Measurements from ENCODE around the gene DCAF11. TPM values are rescaled to one million over a fixed set of nuclear protein-coding genes. Genes with fewer than 3 reads are reported as not detected.

DCAF11 gene
- total and polyA plus RNA-seq, 4 donors, result 26.4 to 153 (median 64.2) TPM

GRCh38 chr14:24093207-24093900 is 21.2 kb upstream of the DCAF11 start:
- ATAC-seq (ENCODE audit: insufficient read depth, low FRiP score) (no peak), DNase-seq (no peak)
- H3K4me3 ChIP-seq, result no peak overlapping the region
- peak overlapping the region in 1 of 2 donors; percentile 42 for H3K9ac ChIP-seq (ENCODE audit: insufficient read depth in 1 of 2, low read length in 2 of 2)
- H3K4me1 ChIP-seq (ENCODE audit: control insufficient read depth in 5 of 5, insufficient read depth in 5 of 5, low read length in 5 of 5), result peaks cover 0 to 17% (median 6%) of the 10 kb centered on the region in 5 donors
- TF ChIP-seq CTCF (IDR thresholded peaks at IDR 0.05; ENCODE audit: control extremely low read depth, extremely low read depth), result no peak
- H3K36me3 ChIP-seq (ENCODE audit: control insufficient read depth in 4 of 4, insufficient read depth in 4 of 4, low read length in 4 of 4), result peaks cover 0 to 4% (median 0%) of the 10 kb centered on the region in 4 donors
- H3K9me3 ChIP-seq (ENCODE audit: control insufficient read depth in 4 of 4, insufficient read depth in 3 of 4, low read length in 3 of 4), result no peaks in the 10 kb centered on the region
- H3K27me3 ChIP-seq (ENCODE audit: control insufficient read depth in 3 of 3, insufficient read depth in 3 of 3, low read length in 2 of 3), result no peaks in the 10 kb centered on the region
- peak overlapping the region; percentile 2 to 38 for H3K27ac ChIP-seq (ENCODE audit: low read depth in 1 of 2, low read length in 1 of 2)
- 83 to 84% methylated on average over 19 of the region's 19 CpGs for WGBS, 2 donors

- H3K27ac ChIP-seq (ENCODE audit: low read depth in 1 of 2, low read length in 1 of 2), result peak within 1 kb of the TSS; percentile 88 to 98
- peaks cover 0 to 12% (median 0%) of the 10 kb centered on the region in 4 donors for H3K36me3 ChIP-seq (ENCODE audit: control insufficient read depth in 4 of 4, insufficient read depth in 4 of 4, low read length in 4 of 4)
- WGBS, 2 donors, result 1% methylated on average over 54 to 68 of the region's 68 CpGs
- ATAC-seq (ENCODE audit: insufficient read depth, low FRiP score) (peak; percentile 94), DNase-seq (peak; percentile 88 to 94 (median 94))
- H3K9me3 ChIP-seq (ENCODE audit: control insufficient read depth in 4 of 4, insufficient read depth in 3 of 4, low read length in 3 of 4), result no peaks in the 10 kb centered on the region
- peaks cover 0 to 17% (median 6%) of the 10 kb centered on the region in 5 donors for H3K4me1 ChIP-seq (ENCODE audit: control insufficient read depth in 5 of 5, insufficient read depth in 5 of 5, low read length in 5 of 5)
- H3K9ac ChIP-seq (ENCODE audit: insufficient read depth in 1 of 2, low read length in 2 of 2), result peak within 1 kb of the TSS; percentile 66 to 78
- no peak for TF ChIP-seq CTCF (IDR thresholded peaks at IDR 0.05; ENCODE audit: control extremely low read depth, extremely low read depth)
- no peaks in the 10 kb centered on the region for H3K27me3 ChIP-seq (ENCODE audit: control insufficient read depth in 3 of 3, insufficient read depth in 3 of 3, low read length in 2 of 3)
- peak within 1 kb of the TSS; percentile 71 for H3K4me3 ChIP-seq
Measured at GRCh38 chr14:24093901-24094840, 20.4 kb upstream of the DCAF11 start, which contains the start of gene PCK2. PCK2 (plus strand) TSS chr14:24094311; CDS start chr14:24094406, 95 bp downstream.

- Histone ChIP-seq H3K4me1 (ENCODE audit: control insufficient read depth in 5 of 5, insufficient read depth in 5 of 5, low read length in 5 of 5) (peaks cover 0 to 17% (median 6%) of the 10 kb centered on the region in 5 donors), H3K4me3 (peak overlapping the region; percentile 71), H3K9ac (ENCODE audit: insufficient read depth in 1 of 2, low read length in 2 of 2) (peak overlapping the region; percentile 66 to 78), H3K9me3 (ENCODE audit: control insufficient read depth in 4 of 4, insufficient read depth in 3 of 4, low read length in 3 of 4) (no peaks in the 10 kb centered on the region), H3K27me3 (ENCODE audit: control insufficient read depth in 3 of 3, insufficient read depth in 3 of 3, low read length in 2 of 3) (no peaks in the 10 kb centered on the region), H3K36me3 (ENCODE audit: control insufficient read depth in 4 of 4, insufficient read depth in 4 of 4, low read length in 4 of 4) (peaks cover 0 to 15% (median under 1%) of the 10 kb centered on the region in 4 donors), H3K27ac (ENCODE audit: low read depth in 1 of 2, low read length in 1 of 2) (peak overlapping the region; percentile 88 to 98)
- no peak for ATAC-seq (ENCODE audit: insufficient read depth, low FRiP score)
- 2 to 4% methylated on average over 14 of the region's 14 CpGs for WGBS, 2 donors
- peak in 2 of 3 donors; percentile 47 to 64 for DNase-seq
- TF ChIP-seq CTCF (IDR thresholded peaks at IDR 0.05; ENCODE audit: control extremely low read depth, extremely low read depth), result no peak
Measured at GRCh38 chr14:24094841-24095270, 19.7 kb upstream of the DCAF11 start.
